NCI-H1694 (cell line): ENCODE data around the gene GFRA4.
"Not testable (repeated sequence)": the region's sequence is repeated elsewhere in the genome, so short reads cannot be mapped to it uniquely, and the experiment has no call there.

ENCODE experiments used
- DNase-seq: peaks from one replicate; lab custom pipeline; 2025; lab: John Stamatoyannopoulos, UW

GFRA4 gene

DNA sequence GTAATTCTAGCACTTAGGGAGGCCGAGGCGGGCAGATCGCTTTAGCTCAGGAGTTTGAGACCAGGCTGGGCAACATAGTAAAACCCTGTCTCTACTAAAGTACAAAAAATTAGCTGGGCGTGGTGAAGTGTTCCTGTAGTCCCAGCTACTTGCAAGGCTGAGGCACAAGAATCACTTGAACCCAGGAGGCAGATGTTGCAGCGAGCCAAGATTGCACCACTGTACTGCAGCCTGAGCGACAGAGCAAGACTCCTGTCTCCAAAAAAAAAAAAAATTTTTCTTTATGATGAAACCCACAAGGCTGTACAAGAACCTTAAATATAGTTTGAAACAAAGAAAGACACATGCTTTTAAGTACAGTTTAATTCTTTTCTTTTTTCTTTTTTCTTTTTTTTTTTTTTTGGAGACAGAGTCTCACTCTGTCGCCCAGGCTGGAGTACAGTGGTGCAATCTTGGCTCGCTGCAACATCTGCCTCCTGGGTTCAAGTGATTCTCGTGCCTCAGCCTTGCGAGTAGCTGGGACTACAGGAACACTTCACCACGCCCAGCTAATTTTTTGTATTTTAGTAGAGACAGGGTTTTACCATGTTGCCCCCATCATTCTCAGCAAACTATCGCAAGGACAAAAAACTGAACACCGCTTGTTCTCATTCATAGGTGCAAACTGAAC is 47.9 kb downstream of the GFRA4 start:
- DNase-seq: not testable (repeated sequence)

DNA sequence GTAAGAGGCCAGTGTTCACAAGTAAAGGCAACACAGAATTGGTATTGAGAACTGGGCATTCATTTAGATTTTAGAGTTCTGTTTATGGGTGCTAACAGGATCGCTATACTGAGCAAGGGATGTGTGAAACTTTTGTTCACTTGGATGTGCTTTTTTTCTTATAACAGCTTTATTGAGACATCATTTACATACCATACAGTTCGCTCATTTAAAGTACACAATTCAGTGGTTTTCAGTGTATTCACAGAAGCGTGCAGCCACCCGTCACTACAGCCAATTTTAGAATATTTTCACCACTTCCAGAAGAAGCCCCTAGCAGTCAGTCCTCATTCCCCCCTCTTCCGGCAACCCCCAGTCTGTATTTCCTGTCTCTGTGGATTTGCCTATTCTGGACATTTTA is 48.7 kb downstream of the GFRA4 start:
- no peak for DNase-seq

DNA sequence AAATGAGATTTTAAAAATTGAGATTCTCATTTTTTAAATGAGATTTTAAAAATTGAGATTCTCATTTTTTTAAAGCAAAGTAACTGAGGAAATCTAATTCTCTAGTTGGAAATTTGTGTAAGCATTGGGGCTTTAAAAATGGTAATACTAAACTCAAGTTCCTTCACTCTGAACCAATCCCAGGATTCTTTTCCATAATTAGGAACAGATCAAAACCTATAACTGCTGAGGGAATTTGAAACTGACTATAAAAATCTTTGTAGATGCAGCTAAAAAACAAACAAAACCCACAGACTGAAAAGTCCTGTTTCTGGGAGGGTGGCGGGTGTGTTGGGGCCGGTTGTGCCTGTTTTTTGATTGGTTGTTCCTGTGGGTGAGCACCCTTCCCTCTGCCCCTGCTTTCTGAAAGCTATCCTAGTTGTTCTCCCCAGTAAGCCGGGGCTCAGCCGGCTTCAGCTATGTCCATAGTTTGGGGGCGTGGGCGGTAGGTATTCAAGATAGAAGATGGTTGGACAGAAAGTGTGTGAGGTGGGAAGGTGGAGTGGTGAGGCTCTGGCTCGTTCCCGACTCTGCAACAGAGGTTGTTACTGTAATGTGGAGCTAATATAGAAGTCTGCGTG is 49.3 kb downstream of the GFRA4 start:
- DNase-seq: no peak

DNA sequence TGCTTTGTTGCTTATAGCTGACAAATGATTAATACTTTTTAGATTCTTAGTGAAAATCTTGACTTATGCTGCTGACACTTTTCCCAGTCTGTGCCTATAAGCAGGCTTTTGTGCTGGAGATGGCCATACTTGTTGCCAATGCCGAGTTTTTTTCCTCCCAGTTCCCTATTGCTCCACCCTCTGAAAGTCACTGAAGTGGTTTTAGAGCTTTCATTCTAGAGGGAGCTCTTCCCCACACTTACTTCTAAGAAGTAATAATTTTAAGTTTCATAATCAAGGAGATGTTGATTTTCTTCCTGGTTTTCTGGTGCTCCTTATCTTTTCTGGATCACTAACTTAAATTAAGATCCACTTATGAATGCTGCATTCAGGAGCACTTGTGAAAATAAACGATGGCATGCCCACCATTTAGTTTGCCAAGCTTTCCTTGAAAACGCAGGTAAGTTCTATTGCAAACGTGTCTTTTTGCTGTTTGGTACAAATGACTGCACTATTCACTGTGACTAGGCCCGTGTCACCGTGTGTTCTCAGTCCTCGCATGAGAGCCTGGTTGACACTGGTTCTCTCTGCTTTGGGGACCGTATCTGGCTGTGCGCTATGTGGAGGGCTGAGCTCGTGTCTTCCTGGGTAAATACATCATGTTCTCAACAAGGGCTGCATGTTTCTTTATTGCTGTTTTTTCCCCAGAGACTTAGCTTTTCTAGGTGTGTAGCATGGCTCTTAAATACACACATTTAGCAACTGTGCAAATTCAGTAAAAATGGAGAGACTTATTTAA is 50.2 kb downstream of the GFRA4 start:
- no peak for DNase-seq

DNA sequence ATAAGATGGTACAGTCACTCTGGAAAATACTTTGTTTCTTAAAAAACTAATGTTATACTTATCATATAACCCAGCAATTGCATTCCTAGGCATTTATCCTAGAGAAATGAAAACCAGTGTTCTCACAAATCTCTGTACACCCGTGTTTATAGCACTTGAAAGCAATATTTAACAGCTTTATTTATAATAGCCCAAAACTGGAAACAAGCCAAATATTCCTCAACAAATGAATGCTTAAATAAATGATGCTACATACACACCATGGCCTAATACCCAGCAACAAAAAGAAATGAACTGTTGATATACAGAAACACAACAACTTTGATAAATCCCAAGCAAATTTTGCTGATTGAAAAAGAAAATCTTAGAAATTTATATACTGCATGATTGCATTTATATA is 51.3 kb downstream of the GFRA4 start:
- DNase-seq: no peak
